ENCODE measurements around the gene HTRA3. TPM values are rescaled to one million over a fixed set of nuclear protein-coding genes. Genes with fewer than 3 reads are reported as not detected.

Gene HTRA3
- total RNA-seq, 4 donors from 2014 or later = 4.0 to 18.2 (median 11.4) TPM

DNA sequence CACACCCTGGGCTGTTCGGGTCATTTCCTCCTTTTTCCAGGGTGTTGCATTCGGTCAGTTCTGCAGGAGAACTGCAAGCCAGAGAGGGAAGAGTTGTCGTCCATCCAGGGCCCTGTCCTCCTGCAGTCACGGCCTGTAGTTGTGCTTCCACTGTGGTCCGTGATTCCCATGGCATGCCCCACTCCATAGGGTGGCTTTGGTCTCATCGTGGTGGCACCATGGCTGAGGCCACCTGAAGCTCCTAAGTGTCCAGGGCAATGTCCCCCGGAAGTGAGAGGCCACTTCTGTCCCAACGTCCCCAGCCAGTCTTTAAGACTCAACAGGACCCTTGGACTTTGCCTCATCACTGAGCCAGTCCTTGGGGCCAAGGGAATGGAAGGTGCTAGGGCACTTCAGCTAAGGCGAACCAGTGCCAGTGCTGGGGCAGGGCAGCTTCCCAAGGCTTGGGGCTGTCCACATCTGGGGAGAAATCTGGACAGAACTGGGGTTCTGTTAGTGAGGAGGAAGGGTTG, 83.7 kb downstream of the HTRA3 start:
- TF ChIP-seq, protein P1, sequence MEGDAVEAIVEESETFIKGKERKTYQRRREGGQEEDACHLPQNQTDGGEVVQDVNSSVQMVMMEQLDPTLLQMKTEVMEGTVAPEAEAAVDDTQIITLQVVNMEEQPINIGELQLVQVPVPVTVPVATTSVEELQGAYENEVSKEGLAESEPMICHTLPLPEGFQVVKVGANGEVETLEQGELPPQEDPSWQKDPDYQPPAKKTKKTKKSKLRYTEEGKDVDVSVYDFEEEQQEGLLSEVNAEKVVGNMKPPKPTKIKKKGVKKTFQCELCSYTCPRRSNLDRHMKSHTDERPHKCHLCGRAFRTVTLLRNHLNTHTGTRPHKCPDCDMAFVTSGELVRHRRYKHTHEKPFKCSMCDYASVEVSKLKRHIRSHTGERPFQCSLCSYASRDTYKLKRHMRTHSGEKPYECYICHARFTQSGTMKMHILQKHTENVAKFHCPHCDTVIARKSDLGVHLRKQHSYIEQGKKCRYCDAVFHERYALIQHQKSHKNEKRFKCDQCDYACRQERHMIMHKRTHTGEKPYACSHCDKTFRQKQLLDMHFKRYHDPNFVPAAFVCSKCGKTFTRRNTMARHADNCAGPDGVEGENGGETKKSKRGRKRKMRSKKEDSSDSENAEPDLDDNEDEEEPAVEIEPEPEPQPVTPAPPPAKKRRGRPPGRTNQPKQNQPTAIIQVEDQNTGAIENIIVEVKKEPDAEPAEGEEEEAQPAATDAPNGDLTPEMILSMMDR (IDR thresholded peaks at IDR 0.05) = no peak
- no peak for TF ChIP-seq POLR2A (IDR thresholded peaks at IDR 0.05)
- DNase-seq (ENCODE audit: low spot score in 2 of 2) = peak in 1 of 2 donors; percentile 68
- 88 to 90% methylated on average over 8 to 9 of the region's 9 CpGs for WGBS, 2 donors
- no peak overlapping the region for H3K4me3 ChIP-seq (ENCODE audit: low read depth, poor library complexity, severe bottlenecking)
- intact Hi-C loops (cut with DNase I; ENCODE audit: low total_unique reads) = no loop called here

DNA sequence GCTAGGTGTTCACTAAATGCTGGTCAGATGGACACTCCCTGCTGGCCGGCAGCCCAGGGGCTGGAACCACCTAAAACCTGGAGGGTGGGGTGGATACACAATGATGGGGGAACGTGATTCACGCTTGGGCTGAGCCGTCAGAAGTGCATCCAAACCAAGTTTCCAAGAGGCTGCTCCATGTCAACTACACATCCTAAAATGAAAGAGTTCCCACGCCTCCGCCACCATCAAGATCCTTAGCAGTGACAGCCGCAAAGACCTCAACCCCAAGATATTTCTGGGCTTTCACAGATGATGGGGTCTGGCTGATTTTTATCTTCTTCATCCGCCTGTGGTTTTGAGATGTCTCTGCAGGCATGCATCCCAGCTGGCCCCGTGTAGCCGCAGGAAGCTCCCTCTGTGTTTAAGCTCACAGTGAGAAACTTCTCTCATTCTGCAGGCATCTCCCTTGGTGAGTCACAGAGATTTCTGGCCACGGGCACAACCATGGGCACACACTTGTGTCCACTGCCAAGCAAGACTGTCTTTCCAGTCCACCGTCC, 84.4 kb downstream of the HTRA3 start:
- DNase-seq (ENCODE audit: low spot score in 2 of 2) = peak in 1 of 2 donors; percentile 79
- WGBS, 2 donors = 73 to 76% methylated on average over 12 of the region's 12 CpGs
- H3K4me3 ChIP-seq (ENCODE audit: low read depth, poor library complexity, severe bottlenecking) = no peak overlapping the region
- TF ChIP-seq POLR2A (IDR thresholded peaks at IDR 0.05) = no peak
- TF ChIP-seq, protein P1 (IDR thresholded peaks at IDR 0.05) = no peak
- intact Hi-C loops (cut with DNase I; ENCODE audit: low total_unique reads) = no loop called here

DNA sequence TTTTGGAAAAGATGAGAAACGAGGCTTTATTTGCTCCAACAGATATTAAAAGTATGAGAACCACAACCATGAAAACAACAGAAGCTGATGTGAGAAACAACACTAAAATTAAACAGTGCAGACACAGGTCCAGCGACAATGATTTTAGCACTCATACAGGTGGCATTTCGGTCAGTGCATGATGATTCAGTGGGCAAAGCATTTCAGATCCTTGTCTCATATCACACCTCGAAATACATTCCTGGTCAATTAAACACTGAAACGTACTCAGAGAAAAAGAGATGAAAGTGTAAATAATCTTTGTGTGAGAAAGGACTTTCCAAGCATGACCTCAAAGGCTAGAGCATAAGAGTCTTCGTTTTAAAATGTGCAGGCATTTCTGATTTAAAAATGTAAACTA, 85.8 kb downstream of the HTRA3 start:
- WGBS, 2 donors = 77 to 85% methylated on average over 6 of the region's 6 CpGs
- no peak for DNase-seq (ENCODE audit: low spot score in 2 of 2)
- TF ChIP-seq, protein P1 (IDR thresholded peaks at IDR 0.05) = no peak
- TF ChIP-seq POLR2A (IDR thresholded peaks at IDR 0.05) = no peak
- no peak overlapping the region for H3K4me3 ChIP-seq (ENCODE audit: low read depth, poor library complexity, severe bottlenecking)
- intact Hi-C loops (cut with DNase I; ENCODE audit: low total_unique reads) = no loop called here

DNA sequence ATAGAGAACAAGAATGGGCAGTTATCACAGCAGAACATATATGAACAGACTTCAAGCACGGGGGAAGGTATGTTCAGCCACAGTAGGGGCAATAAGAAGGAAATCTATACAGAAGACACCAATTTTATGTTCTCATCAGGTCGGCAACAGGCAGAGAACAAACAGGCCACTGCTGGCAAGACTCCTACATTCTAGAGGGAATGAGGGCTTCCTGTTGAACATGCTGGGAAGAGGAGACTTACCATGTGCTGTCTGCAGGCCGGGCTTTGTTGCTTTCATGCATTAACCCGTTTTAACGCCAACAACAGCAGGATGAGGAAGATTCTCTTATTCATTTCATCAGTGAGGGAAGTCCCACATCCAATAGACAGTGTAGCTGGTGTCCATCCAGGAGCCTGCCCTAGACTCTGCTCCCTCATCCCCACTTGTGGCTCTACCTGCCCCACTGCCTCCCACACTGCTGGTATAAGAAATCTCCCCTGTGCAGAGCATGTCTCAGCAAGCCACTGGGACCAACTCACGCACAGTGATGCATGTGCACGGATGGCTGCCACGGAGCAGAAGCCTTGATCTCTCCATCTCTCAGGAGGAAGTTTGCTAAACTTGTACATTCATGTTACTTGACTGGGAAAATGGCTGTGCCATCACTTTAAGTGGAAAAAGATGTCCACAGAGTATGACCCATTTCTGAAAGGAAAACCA, 86.5 kb downstream of the HTRA3 start:
- H3K4me3 ChIP-seq (ENCODE audit: low read depth, poor library complexity, severe bottlenecking) = no peak overlapping the region
- 44 to 46% methylated on average over 8 of the region's 8 CpGs for WGBS, 2 donors
- intact Hi-C loops (cut with DNase I; ENCODE audit: low total_unique reads) = no loop called here
- DNase-seq (ENCODE audit: low spot score in 2 of 2) = peak in 1 of 2 donors; percentile 43
- TF ChIP-seq POLR2A (IDR thresholded peaks at IDR 0.05) = no peak
- TF ChIP-seq, protein P1 (IDR thresholded peaks at IDR 0.05) = no peak

Other genes with a start within 250 kb of the HTRA3 start
- gene ABLIM2, start 110.9 kb upstream of the HTRA3 start, total RNA-seq = 10 to 100 TPM; 10.6 to 31.7 (median 20.3) TPM
- gene SH3TC1, start 70.5 kb upstream of the HTRA3 start, total RNA-seq = 10 to 100 TPM; 10.1 to 15.9 (median 11.1) TPM
- 10 to 100 TPM; 37.5 to 55.9 (median 41.2) TPM for gene ACOX3, start 171.0 kb downstream of the HTRA3 start, total RNA-seq
- 10 to 100 TPM; 39.0 to 61.0 (median 49.2) TPM for gene TRMT44, start 171.0 kb downstream of the HTRA3 start, total RNA-seq

Measured in lower leg skin (tissue), 4 donors.